ENCODE data around the gene ARIH2.

- TF ChIP-seq CTCF (IDR thresholded peaks at IDR 0.05) (no peak), REST (IDR thresholded peaks at IDR 0.05; ENCODE audit: insufficient read depth in 1 of 2, low read depth in 2 of 2, low read length in 1 of 2) (no peak), TCF7L2 (IDR thresholded peaks at IDR 0.05; ENCODE audit: low read depth, low read length) (no peak)
Observed at GRCh38 chr3:49035281-49035680, 116.6 kb downstream of the ARIH2 start.
